H1 (cell line): ENCODE results near the gene ICA1.

Experiments used
- CTCF ChIP-seq, 3 experiments: IDR thresholded peaks; 1 replicate in 2 of 3; 2 replicates in 1 of 3; pipeline versions ENCODE4 v1.5.1 to v1.6.1; 2011; ENCODE audit warnings: low read length in 3 of 3, mild to moderate bottlenecking in 3 of 3, inconsistent platforms in 2 of 3, low read depth in 1 of 3, moderate library complexity in 1 of 3; ENCODE audit not compliant: insufficient read depth in 1 of 3; ENCODE audit errors: control extremely low read depth in 1 of 3
- POLR2A ChIP-seq, 2 experiments: IDR thresholded peaks; 1 replicate in 1 of 2; 2 replicates in 1 of 2; pipeline ENCODE4 v1.6.1; 2011; ENCODE audit warnings: low read depth in 2 of 2, low read length in 2 of 2, mild to moderate bottlenecking in 2 of 2; ENCODE audit errors: control extremely low read depth in 1 of 2
- RXRA ChIP-seq: IDR thresholded peaks from 2 replicates; pipeline ENCODE4 v1.6.1; 2011; ENCODE audit warnings: low read depth, mild to moderate bottlenecking, low read length, moderate library complexity; ENCODE audit not compliant: insufficient read depth
- YY1 ChIP-seq: IDR thresholded peaks from 2 replicates; pipeline ENCODE4 v1.6.1; 2011; ENCODE audit warnings: low read depth, mild to moderate bottlenecking, low read length

- TF ChIP-seq CTCF (IDR thresholded peaks at IDR 0.05; ENCODE audit: control extremely low read depth in 1 of 3, insufficient read depth in 1 of 3, low read depth in 1 of 3, low read length in 3 of 3), result no peak
- TF ChIP-seq POLR2A (IDR thresholded peaks at IDR 0.05; ENCODE audit: control extremely low read depth in 1 of 2, low read depth in 2 of 2, low read length in 2 of 2), result no peak
- TF ChIP-seq YY1, result no peak
- no peak for TF ChIP-seq RXRA
These were observed 12.8 kb downstream of the ICA1 start for GRCh38 chr7:8249121-8249520.
